MCF 10A (cell line): ENCODE data around the gene HTRA3. TPM values are rescaled to one million over a fixed set of nuclear protein-coding genes. Genes with fewer than 3 reads are reported as not detected.

Experiments
- BruUV-seq: library from RNA; stranded (reverse); fragments of 400-500 nt; replicated peaks from 2 replicates; lab custom pipeline; 2021; lab: Mats Ljungman, UMichigan
- CTCF ChIA-PET: fragments of 300-600 bp; sonication (Branson Sonifier 250); formaldehyde crosslinking; extraction: SDS; loops from one replicate; lab custom pipeline; 2021; ENCODE audit warnings: antibody characterized with exemption, inconsistent platforms; lab: Yijun Ruan, JAX
- POLR2A ChIA-PET: fragments of 300-600, 350-650 bp; sonication (Branson Sonifier 250); formaldehyde crosslinking; extraction: SDS; loops from one replicate; lab custom pipeline; 2020; ENCODE audit warnings: antibody characterized with exemption, inconsistent platforms; lab: Yijun Ruan, JAX
- DNase-seq: peaks from one replicate; pipeline ENCODE4 v3.0.0-alpha.2; 2018; ENCODE audit not compliant: unreplicated experiment
- H3K27ac Mint-ChIP-seq: one replicate; pipeline ENCODE4 v1.8.0; 2022; ENCODE audit warnings: mild to moderate bottlenecking, low read depth, mixed read lengths; ENCODE audit not compliant: unreplicated experiment
- H3K27me3 Mint-ChIP-seq: one replicate; pipeline ENCODE4 v1.8.0; 2022; ENCODE audit warnings: mixed read lengths; ENCODE audit not compliant: insufficient read depth, unreplicated experiment
- H3K36me3 Mint-ChIP-seq: one replicate; pipeline ENCODE4 v1.8.0; 2022; ENCODE audit warnings: mild to moderate bottlenecking, moderate library complexity, mixed read lengths; ENCODE audit not compliant: insufficient read depth, unreplicated experiment
- H3K4me1 Mint-ChIP-seq: one replicate; pipeline ENCODE4 v1.8.0; 2022; ENCODE audit warnings: mixed read lengths; ENCODE audit not compliant: insufficient read depth, unreplicated experiment
- H3K4me3 Mint-ChIP-seq: one replicate; pipeline ENCODE4 v1.8.0; 2022; ENCODE audit warnings: mild to moderate bottlenecking, moderate library complexity, mixed read lengths; ENCODE audit not compliant: unreplicated experiment
- H3K9me3 Mint-ChIP-seq: one replicate; pipeline ENCODE4 v1.8.0; 2022; ENCODE audit warnings: mixed read lengths; ENCODE audit not compliant: unreplicated experiment
- CTCF ChIP-seq: fragments of 200-600 bp; IDR thresholded peaks from one replicate; pipeline ENCODE4 v1.8.0; 2022; ENCODE audit warnings: antibody characterized with exemption, mild to moderate bottlenecking; ENCODE audit not compliant: unreplicated experiment
- intact Hi-C: fragments of 100-400 bp; cut with micrococcal nuclease; formaldehyde crosslinking; loops from 2 replicates; pipeline ENCODE4 v1.14.1; 2022
- total RNA-seq: library from RNA; stranded (reverse); gene quantifications from 2 replicates; pipeline ENCODE4 v1.2.3, GENCODE V29; 2022

Gene HTRA3
- total RNA-seq, 1 experiment from 2014 or later: not detected

GRCh38 chr4:8224975-8225625 is 44.5 kb upstream of the HTRA3 start:
- CTCF ChIA-PET: interaction anchor here (1.1 to 3.2 kb wide), 2 partner anchors 16 to 48 kb away, joined by 3 to 11 read pairs; no protein-coding TSS in a partner anchor
- peaks cover 12% of the 10 kb centered on the region for H3K4me1 Mint-ChIP-seq

GRCh38 chr4:8225706-8226443 is 43.7 kb upstream of the HTRA3 start:
- POLR2A ChIA-PET: no interaction called here
- Mint-ChIP-seq H3K27ac (no peak overlapping the region), H3K36me3 (peaks cover 19% of the 10 kb centered on the region), H3K4me1 (peaks cover 12% of the 10 kb centered on the region), H3K27me3 (no peaks in the 10 kb centered on the region), H3K4me3 (no peak overlapping the region), H3K9me3 (no peaks in the 10 kb centered on the region)
- DNase-seq: no peak
- TF ChIP-seq CTCF: no peak
- BruUV-seq: no TSS peak
- CTCF ChIA-PET: interaction anchor here (0.6 to 3.2 kb wide), 5 partner anchors 15 to 255 kb away, joined by 3 to 11 read pairs (median 3); no protein-coding TSS in a partner anchor
- intact Hi-C loops: no loop called here

More at GRCh38 chr4:8224975-8225625, 44.5 kb upstream of the HTRA3 start:
- intact Hi-C loops: no loop called here
- Mint-ChIP-seq H3K36me3 (peaks cover 19% of the 10 kb centered on the region), H3K4me3 (no peak overlapping the region), H3K27me3 (no peaks in the 10 kb centered on the region), H3K9me3 (no peaks in the 10 kb centered on the region), H3K27ac (no peak overlapping the region)
- no peak for TF ChIP-seq CTCF
- DNase-seq: no peak
- POLR2A ChIA-PET: interaction anchor here (0.7 kb wide), 1 partner anchor 11 kb away, joined by 3 read pairs; no protein-coding TSS in a partner anchor
- no TSS peak for BruUV-seq

GRCh38 chr4:8227201-8227770 is 42.3 kb upstream of the HTRA3 start:
- no peak for DNase-seq
- peaks cover 19% of the 10 kb centered on the region for H3K36me3 Mint-ChIP-seq
- H3K27me3 Mint-ChIP-seq: no peaks in the 10 kb centered on the region
- no peak for TF ChIP-seq CTCF
- no peak overlapping the region for H3K27ac Mint-ChIP-seq
- no peaks in the 10 kb centered on the region for H3K4me1 Mint-ChIP-seq
- no TSS peak for BruUV-seq
- no peak overlapping the region for H3K4me3 Mint-ChIP-seq
- H3K9me3 Mint-ChIP-seq: no peaks in the 10 kb centered on the region
- intact Hi-C loops: no loop called here
- ChIA-PET POLR2A (no interaction called here), CTCF (interaction anchor here (0.5 to 1.4 kb wide), 3 partner anchors 15 to 119 kb away, joined by 3 to 6 read pairs (median 3); no protein-coding TSS in a partner anchor)
